HepG2 (cell line): ENCODE measurements around the gene S100A6. TPM values are rescaled to one million over a fixed set of nuclear protein-coding genes. Genes with fewer than 3 reads are reported as not detected.

ENCODE experiments used
- KLF12 ChIP-seq: sonication (generic); formaldehyde crosslinking; IDR thresholded peaks from 2 replicates; pipeline ENCODE4 v1.4.0; 2020; ENCODE audit warnings: missing genetic modification reagents, borderline replicate concordance
- KLF16 ChIP-seq, 2 experiments: sonication (generic) in 1 of 2; formaldehyde crosslinking in 1 of 2; IDR thresholded peaks; 2 replicates each; pipeline versions ENCODE4 v1.6.1 to v1.8.0; 2016 to 2023; ENCODE audit warnings: missing genetic modification reagents in 2 of 2, missing compliant biosample characterization in 1 of 2
- MED1 ChIP-seq: sonication (generic); formaldehyde crosslinking; IDR thresholded peaks from 2 replicates; pipeline ENCODE4 v1.4.0; 2020; ENCODE audit warnings: missing genetic modification reagents
- NR1H2 ChIP-seq: sonication (generic); formaldehyde crosslinking; IDR thresholded peaks from 2 replicates; pipeline ENCODE4 v1.8.1; 2022; ENCODE audit warnings: low read depth, missing genetic modification reagents, borderline replicate concordance
- PAF1 ChIP-seq: IDR thresholded peaks from 2 replicates; pipeline ENCODE4 v1.6.1; 2016; ENCODE audit warnings: missing genetic modification reagents, missing compliant biosample characterization
- REPIN1 ChIP-seq: sonication (generic); formaldehyde crosslinking; IDR thresholded peaks from 2 replicates; pipeline ENCODE4 v1.8.0; 2022; ENCODE audit warnings: missing genetic modification reagents, low read depth, mild to moderate bottlenecking, borderline replicate concordance
- STAT5B ChIP-seq: sonication (generic); formaldehyde crosslinking; IDR thresholded peaks from 2 replicates; pipeline ENCODE4 v1.4.0; 2020; ENCODE audit warnings: missing genetic modification reagents
- ZBTB38 ChIP-seq: sonication (generic); formaldehyde crosslinking; IDR thresholded peaks from 2 replicates; pipeline ENCODE4 v1.5.1; 2020; ENCODE audit warnings: mild to moderate bottlenecking, missing genetic modification reagents
- ZFP36L2 ChIP-seq: sonication (generic); formaldehyde crosslinking; IDR thresholded peaks from 2 replicates; pipeline ENCODE4 v1.4.0; 2020; ENCODE audit warnings: missing genetic modification reagents
- ZMYM3 ChIP-seq: sonication (generic); formaldehyde crosslinking; IDR thresholded peaks from 2 replicates; pipeline ENCODE4 v1.5.1; 2020; ENCODE audit warnings: mild to moderate bottlenecking, missing genetic modification reagents
- ZNF282 ChIP-seq: fragments of 450-650 bp; IDR thresholded peaks from 2 replicates; pipeline ENCODE4 v1.6.1; 2018; ENCODE audit not compliant: partially characterized antibody
- ZNF709 ChIP-seq: sonication (generic); formaldehyde crosslinking; IDR thresholded peaks from 2 replicates; pipeline ENCODE4 v1.5.0; 2020; ENCODE audit warnings: mild to moderate bottlenecking, missing genetic modification reagents
- polyA plus RNA-seq, 8 experiments: library from polyadenylated mRNA; depleted of rRNA in 3 of 8; stranded (reverse) in 7 of 8; unstranded in 1 of 8; fragments of >200 nt; fragmentation: Illumina TruSeq in 4 of 8; extraction: Trizol in 4 of 8; gene quantifications; 2 replicates each; pipeline versions ENCODE4 v1.2.1 to v1.2.3, GENCODE V29; 2011 to 2016; ENCODE audit warnings: low read depth in 4 of 8, missing spikeins in 1 of 8, mixed read lengths in 1 of 8; ENCODE audit not compliant: insufficient read depth in 1 of 8
- total RNA-seq, 5 experiments: library from RNA; depleted of rRNA; stranded (reverse); fragments of >200 nt; fragmentation: Illumina TruSeq; extraction: Trizol; gene quantifications; 2 replicates each; pipeline ENCODE4 v1.2.3, GENCODE V29; 2016; ENCODE audit warnings: low read depth in 1 of 5
- TF ChIP-seq, protein P1 (sequence below): sonication (generic); formaldehyde crosslinking; IDR thresholded peaks from 2 replicates; pipeline ENCODE4 v1.5.1; 2020; ENCODE audit warnings: mild to moderate bottlenecking, missing genetic modification reagents
- TF ChIP-seq, protein P2 (sequence below): sonication (generic); formaldehyde crosslinking; IDR thresholded peaks from 2 replicates; pipeline ENCODE4 v1.4.0; 2020; ENCODE audit warnings: low read depth, mild to moderate bottlenecking, missing genetic modification reagents
- TF ChIP-seq, protein P3 (sequence below): sonication (generic); formaldehyde crosslinking; IDR thresholded peaks from 2 replicates; pipeline ENCODE4 v1.4.0; 2020; ENCODE audit warnings: missing genetic modification reagents, mild to moderate bottlenecking, borderline replicate concordance
- TF ChIP-seq, protein P4 (sequence below): sonication (generic); formaldehyde crosslinking; IDR thresholded peaks from 2 replicates; pipeline ENCODE4 v1.5.0; 2020; ENCODE audit warnings: mild to moderate bottlenecking, missing genetic modification reagents
- TF ChIP-seq, protein P5 (sequence below): IDR thresholded peaks from 2 replicates; pipeline ENCODE4 v1.6.1; 2016

The S100A6 gene
- total and polyA plus RNA-seq, 2 of the 13 experiments (the other 11 are each of a cell fraction or from before 2014, with no cell fraction given): 72.9 to 85.0 TPM

DNA sequence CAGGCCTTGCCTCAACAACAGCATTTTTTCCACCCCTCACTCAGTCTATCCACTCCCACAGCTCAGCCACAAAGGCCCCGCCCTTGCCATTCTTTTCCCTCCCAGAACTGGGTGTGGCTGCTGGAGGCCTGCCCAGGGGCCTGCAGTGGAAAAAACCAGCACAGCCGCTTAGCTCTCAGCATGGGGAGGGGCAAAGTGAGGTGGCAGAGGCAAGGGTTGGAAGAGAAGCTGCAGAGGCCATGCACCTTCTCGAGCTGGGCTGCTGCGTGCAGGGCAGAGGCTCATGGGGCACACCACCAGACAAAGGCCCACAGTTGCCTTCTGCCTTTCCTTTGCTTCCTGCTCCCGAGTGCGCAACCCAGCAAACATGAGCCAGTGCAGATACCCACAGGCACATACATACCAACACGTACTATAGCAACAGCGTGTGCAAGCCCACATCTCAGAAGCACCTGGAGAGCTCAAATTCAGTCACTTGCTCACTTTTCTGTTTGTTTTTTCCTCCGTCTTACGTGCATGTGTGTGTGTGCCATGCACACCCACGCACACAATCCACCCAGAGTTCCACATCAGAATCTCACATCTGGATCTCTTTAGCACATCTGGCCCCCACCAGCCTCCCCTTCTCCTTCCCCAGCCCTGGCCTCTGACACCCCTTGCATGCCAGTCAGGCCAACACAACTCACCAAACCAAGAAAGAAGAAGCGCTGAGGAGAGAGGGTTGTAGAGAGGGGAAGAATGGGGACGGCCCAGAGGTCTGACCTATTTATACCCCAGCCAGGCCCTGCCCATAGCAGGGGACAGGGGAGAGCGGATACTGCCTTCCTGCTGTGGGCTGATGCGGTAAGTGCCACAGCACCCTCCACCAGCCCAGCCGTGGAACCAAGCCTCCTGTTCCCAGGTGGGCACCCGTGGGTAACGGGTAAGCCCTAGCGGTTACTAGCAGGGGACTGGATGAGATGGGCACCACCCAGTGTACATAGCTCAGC lies 9.6 kb upstream of the S100A6 start, which contains the start of gene S100A4 (continued):
- peak; percentile 53; the same call in 1 of the 2 replicates for TF ChIP-seq ZMYM3 (CRISPR knock-in tag)
- peak; percentile 62; the same call in 1 of the 2 replicates for TF ChIP-seq KLF12 (CRISPR knock-in tag)
- TF ChIP-seq, protein P1, sequence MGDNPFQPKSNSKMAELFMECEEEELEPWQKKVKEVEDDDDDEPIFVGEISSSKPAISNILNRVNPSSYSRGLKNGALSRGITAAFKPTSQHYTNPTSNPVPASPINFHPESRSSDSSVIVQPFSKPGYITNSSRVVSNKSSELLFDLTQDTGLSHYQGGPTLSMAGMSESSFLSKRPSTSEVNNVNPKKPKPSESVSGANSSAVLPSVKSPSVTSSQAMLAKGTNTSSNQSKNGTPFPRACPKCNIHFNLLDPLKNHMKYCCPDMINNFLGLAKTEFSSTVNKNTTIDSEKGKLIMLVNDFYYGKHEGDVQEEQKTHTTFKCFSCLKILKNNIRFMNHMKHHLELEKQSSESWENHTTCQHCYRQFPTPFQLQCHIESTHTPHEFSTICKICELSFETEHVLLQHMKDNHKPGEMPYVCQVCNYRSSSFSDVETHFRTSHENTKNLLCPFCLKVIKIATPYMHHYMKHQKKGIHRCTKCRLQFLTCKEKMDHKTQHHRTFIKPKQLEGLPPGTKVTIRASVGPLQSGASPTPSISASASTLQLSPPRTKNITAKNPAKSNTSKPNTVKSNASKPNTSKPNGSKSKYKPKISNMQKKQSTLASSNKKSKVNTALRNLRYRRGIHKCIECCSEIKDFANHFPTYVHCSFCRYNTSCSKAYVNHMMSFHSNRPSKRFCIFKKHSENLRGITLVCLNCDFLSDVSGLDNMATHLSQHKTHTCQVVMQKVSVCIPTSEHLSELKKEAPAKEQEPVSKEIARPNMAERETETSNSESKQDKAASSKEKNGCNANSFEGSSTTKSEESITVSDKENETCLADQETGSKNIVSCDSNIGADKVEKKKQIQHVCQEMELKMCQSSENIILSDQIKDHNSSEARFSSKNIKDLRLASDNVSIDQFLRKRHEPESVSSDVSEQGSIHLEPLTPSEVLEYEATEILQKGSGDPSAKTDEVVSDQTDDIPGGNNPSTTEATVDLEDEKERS (CRISPR knock-in tag): no peak
- TF ChIP-seq, protein P2, sequence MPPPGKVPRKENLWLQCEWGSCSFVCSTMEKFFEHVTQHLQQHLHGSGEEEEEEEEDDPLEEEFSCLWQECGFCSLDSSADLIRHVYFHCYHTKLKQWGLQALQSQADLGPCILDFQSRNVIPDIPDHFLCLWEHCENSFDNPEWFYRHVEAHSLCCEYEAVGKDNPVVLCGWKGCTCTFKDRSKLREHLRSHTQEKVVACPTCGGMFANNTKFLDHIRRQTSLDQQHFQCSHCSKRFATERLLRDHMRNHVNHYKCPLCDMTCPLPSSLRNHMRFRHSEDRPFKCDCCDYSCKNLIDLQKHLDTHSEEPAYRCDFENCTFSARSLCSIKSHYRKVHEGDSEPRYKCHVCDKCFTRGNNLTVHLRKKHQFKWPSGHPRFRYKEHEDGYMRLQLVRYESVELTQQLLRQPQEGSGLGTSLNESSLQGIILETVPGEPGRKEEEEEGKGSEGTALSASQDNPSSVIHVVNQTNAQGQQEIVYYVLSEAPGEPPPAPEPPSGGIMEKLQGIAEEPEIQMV: no peak
- peak; percentile 80 for TF ChIP-seq ZBTB38 (CRISPR knock-in tag)
- no peak for TF ChIP-seq ZFP36L2 (CRISPR knock-in tag)
- TF ChIP-seq KLF16 (CRISPR knock-in tag; IDR thresholded peaks at IDR 0.05): no peak
- TF ChIP-seq, protein P3, sequence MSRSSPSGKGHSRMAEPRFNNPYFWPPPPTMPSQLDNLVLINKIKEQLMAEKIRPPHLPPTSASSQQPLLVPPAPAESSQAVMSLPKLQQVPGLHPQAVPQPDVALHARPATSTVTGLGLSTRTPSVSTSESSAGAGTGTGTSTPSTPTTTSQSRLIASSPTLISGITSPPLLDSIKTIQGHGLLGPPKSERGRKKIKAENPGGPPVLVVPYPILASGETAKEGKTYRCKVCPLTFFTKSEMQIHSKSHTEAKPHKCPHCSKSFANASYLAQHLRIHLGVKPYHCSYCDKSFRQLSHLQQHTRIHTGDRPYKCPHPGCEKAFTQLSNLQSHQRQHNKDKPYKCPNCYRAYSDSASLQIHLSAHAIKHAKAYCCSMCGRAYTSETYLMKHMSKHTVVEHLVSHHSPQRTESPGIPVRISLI (CRISPR knock-in tag): no peak
- TF ChIP-seq MED1: no peak
- TF ChIP-seq NR1H2: no peak
- no peak for TF ChIP-seq PAF1 (CRISPR knock-in tag)
- no peak for TF ChIP-seq ZNF282
- no peak; the same call in 1 of the 2 replicates for TF ChIP-seq REPIN1 (CRISPR knock-in tag)
- no peak for TF ChIP-seq STAT5B (CRISPR knock-in tag)
- TF ChIP-seq, protein P4, sequence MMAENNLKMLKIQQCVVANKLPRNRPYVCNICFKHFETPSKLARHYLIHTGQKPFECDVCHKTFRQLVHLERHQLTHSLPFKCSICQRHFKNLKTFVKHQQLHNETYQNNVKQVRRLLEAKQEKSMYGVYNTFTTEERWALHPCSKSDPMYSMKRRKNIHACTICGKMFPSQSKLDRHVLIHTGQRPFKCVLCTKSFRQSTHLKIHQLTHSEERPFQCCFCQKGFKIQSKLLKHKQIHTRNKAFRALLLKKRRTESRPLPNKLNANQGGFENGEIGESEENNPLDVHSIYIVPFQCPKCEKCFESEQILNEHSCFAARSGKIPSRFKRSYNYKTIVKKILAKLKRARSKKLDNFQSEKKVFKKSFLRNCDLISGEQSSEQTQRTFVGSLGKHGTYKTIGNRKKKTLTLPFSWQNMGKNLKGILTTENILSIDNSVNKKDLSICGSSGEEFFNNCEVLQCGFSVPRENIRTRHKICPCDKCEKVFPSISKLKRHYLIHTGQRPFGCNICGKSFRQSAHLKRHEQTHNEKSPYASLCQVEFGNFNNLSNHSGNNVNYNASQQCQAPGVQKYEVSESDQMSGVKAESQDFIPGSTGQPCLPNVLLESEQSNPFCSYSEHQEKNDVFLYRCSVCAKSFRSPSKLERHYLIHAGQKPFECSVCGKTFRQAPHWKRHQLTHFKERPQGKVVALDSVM (CRISPR knock-in tag): no peak
- 0 out of 2 replicates have a peak, but pooled peaks have one; percentile 14 for TF ChIP-seq ZNF709 (CRISPR knock-in tag)
- TF ChIP-seq, protein P5, sequence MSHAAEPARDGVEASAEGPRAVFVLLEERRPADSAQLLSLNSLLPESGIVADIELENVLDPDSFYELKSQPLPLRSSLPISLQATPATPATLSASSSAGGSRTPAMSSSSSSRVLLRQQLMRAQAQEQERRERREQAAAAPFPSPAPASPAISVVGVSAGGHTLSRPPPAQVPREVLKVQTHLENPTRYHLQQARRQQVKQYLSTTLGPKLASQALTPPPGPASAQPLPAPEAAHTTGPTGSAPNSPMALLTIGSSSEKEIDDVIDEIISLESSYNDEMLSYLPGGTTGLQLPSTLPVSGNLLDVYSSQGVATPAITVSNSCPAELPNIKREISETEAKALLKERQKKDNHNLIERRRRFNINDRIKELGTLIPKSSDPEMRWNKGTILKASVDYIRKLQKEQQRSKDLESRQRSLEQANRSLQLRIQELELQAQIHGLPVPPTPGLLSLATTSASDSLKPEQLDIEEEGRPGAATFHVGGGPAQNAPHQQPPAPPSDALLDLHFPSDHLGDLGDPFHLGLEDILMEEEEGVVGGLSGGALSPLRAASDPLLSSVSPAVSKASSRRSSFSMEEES (CRISPR knock-in tag): no peak; the same call in 1 of the 2 replicates
